ENCODE results near the gene MED13L. TPM values are rescaled to one million over a fixed set of nuclear protein-coding genes. Genes with fewer than 3 reads are reported as not detected.

The MED13L gene
- total and polyA plus RNA-seq, 12 donors, result 9.4 to 76.5 (median 64.2) TPM

GRCh38 chr12:116157845-116158267, 119.6 kb downstream of the MED13L start:
- no peak for TF ChIP-seq CTCF (IDR thresholded peaks at IDR 0.05)
- Histone ChIP-seq H3K4me3 (no peak overlapping the region), H3K4me1 (peaks cover 3 to 86% (median 60%) of the 10 kb centered on the region in 9 donors), H3K36me3 (no peaks in the 10 kb centered on the region), H3K27me3 (no peaks in the 10 kb centered on the region), H3K9me3 (no peaks in the 10 kb centered on the region), H3K27ac (no peak overlapping the region)
- intact Hi-C loops (cut with DNase I), result loop anchor here in 1 of 10 donors (10.0 kb wide), 1 partner anchor 67 kb away; no protein-coding TSS in a partner anchor
- WGBS, 2 donors, result 56 to 61% methylated on average over 5 of the region's 5 CpGs
- DNase-seq (no peak), ATAC-seq (no peak)

GRCh38 chr12:116156614-116157013, 120.9 kb downstream of the MED13L start:
- DNase-seq (no peak), ATAC-seq (no peak)
- no peaks in the 10 kb centered on the region for H3K36me3 ChIP-seq
- peaks cover 3 to 91% (median 62%) of the 10 kb centered on the region in 9 donors for H3K4me1 ChIP-seq
- intact Hi-C loops (cut with DNase I), result loop anchor here in 1 of 10 donors (10.0 kb wide), 1 partner anchor 68 kb away; no protein-coding TSS in a partner anchor
- no peak for TF ChIP-seq CTCF (IDR thresholded peaks at IDR 0.05)
- no peak overlapping the region for H3K4me3 ChIP-seq
- 79 to 83% methylated on average over 4 of the region's 4 CpGs for WGBS, 2 donors
- no peak overlapping the region for H3K27ac ChIP-seq
- H3K9me3 ChIP-seq, result no peaks in the 10 kb centered on the region
- no peaks in the 10 kb centered on the region for H3K27me3 ChIP-seq

- Histone ChIP-seq H3K27me3 (no peaks in the 10 kb centered on the region), H3K9me3 (no peaks in the 10 kb centered on the region), H3K27ac (no peak overlapping the region), H3K4me1 (peaks cover 3 to 88% (median 59%) of the 10 kb centered on the region in 9 donors), H3K4me3 (no peak overlapping the region), H3K36me3 (no peaks in the 10 kb centered on the region)
- DNase-seq (no peak), ATAC-seq (no peak)
- intact Hi-C loops (cut with DNase I), result loop anchor here in 1 of 10 donors (10.0 kb wide), 1 partner anchor 69 kb away; no protein-coding TSS in a partner anchor
- TF ChIP-seq CTCF (IDR thresholded peaks at IDR 0.05), result no peak
- 94 to 95% methylated on average over 8 of the region's 8 CpGs for WGBS, 2 donors
These were observed 122.1 kb downstream of the MED13L start for GRCh38 chr12:116155383-116155782.

- TF ChIP-seq CTCF (IDR thresholded peaks at IDR 0.05), result no peak
- WGBS, 2 donors, result 84 to 88% methylated on average over 2 of the region's 2 CpGs
- no peak overlapping the region for H3K4me3 ChIP-seq
- no peaks in the 10 kb centered on the region for H3K36me3 ChIP-seq
- ATAC-seq (no peak), DNase-seq (no peak)
- H3K4me1 ChIP-seq, result peaks cover 0 to 88% (median 57%) of the 10 kb centered on the region in 9 donors
- intact Hi-C loops (cut with DNase I), result loop anchor here in 1 of 10 donors (10.0 kb wide), 1 partner anchor 71 kb away; no protein-coding TSS in a partner anchor
- no peak overlapping the region for H3K27ac ChIP-seq
- H3K9me3 ChIP-seq, result no peaks in the 10 kb centered on the region
- no peaks in the 10 kb centered on the region for H3K27me3 ChIP-seq
These were observed 123.5 kb downstream of the MED13L start for GRCh38 chr12:116153983-116154382.

All from heart right ventricle (tissue), 16 donors.